NCI-H2196 treated with DMSO at 0.1 percent for 48 hours (cell line): ENCODE measurements around the gene YEATS4.

ENCODE experiments used
- DNase-seq: peaks from one replicate; lab custom pipeline; 2025; ENCODE audit not compliant: unreplicated experiment; lab: John Stamatoyannopoulos, UW

The YEATS4 gene

GRCh38 chr12:69388371-69388770 is 28.8 kb downstream of the YEATS4 start:
- DNase-seq: peak; percentile 29

- DNase-seq: no peak
These were observed 30.3 kb downstream of the YEATS4 start for GRCh38 chr12:69389831-69390230.

- no peak for DNase-seq
These were observed 32.8 kb downstream of the YEATS4 start for GRCh38 chr12:69392179-69392928.

- no peak for DNase-seq
These were observed 36.5 kb downstream of the YEATS4 start for GRCh38 chr12:69396041-69396440.

GRCh38 chr12:69396963-69397362 is 37.4 kb downstream of the YEATS4 start:
- DNase-seq: no peak

GRCh38 chr12:69397978-69398377 is 38.4 kb downstream of the YEATS4 start:
- no peak for DNase-seq

GRCh38 chr12:69401940-69402339 is 42.4 kb downstream of the YEATS4 start:
- DNase-seq: no peak

- DNase-seq: no peak
These were observed 45.5 kb downstream of the YEATS4 start for GRCh38 chr12:69404851-69405565.

- no peak for DNase-seq
These were observed 46.0 kb downstream of the YEATS4 start for GRCh38 chr12:69405566-69405865.

- no peak for DNase-seq
These were observed 46.7 kb downstream of the YEATS4 start for GRCh38 chr12:69406217-69406616.

GRCh38 chr12:69410571-69410970 is 51.0 kb downstream of the YEATS4 start:
- DNase-seq: no peak

GRCh38 chr12:69412655-69413054 is 53.1 kb downstream of the YEATS4 start:
- DNase-seq: no peak

- peak; percentile 20 for DNase-seq
These were observed 56.1 kb downstream of the YEATS4 start for GRCh38 chr12:69415471-69416275.

- no peak for DNase-seq
These were observed 57.7 kb downstream of the YEATS4 start for GRCh38 chr12:69417231-69417630.

GRCh38 chr12:69417741-69418167 is 58.2 kb downstream of the YEATS4 start:
- DNase-seq: no peak

GRCh38 chr12:69419701-69420100 is 60.2 kb downstream of the YEATS4 start:
- no peak for DNase-seq

GRCh38 chr12:69421548-69421947 is 62.0 kb downstream of the YEATS4 start:
- DNase-seq: no peak

GRCh38 chr12:69423037-69423905 is 63.7 kb downstream of the YEATS4 start:
- DNase-seq: no peak

GRCh38 chr12:69425417-69425816 is 65.9 kb downstream of the YEATS4 start:
- no peak for DNase-seq

GRCh38 chr12:69428351-69429073 is 69.0 kb downstream of the YEATS4 start:
- DNase-seq: no peak
